GM12878 (cell line): Measurements from ENCODE around the gene TMEM232.

Experiments
- BCL3 ChIP-seq: IDR thresholded peaks from 2 replicates; pipeline ENCODE4 v1.6.1; 2011; ENCODE audit warnings: borderline replicate concordance, low read depth, mild to moderate bottlenecking, moderate library complexity, low read length; ENCODE audit not compliant: insufficient read depth, poor library complexity, severe bottlenecking
- BHLHE40 ChIP-seq, 2 experiments: fragments of 450-650 bp in 1 of 2; IDR thresholded peaks; 2 replicates each; pipeline ENCODE4 v1.6.1; 2011 to 2017; ENCODE audit warnings: low read depth in 2 of 2, borderline replicate concordance in 1 of 2, improper control_type of control experiment in 1 of 2, low read length in 1 of 2, mild to moderate bottlenecking in 1 of 2
- CHD2 ChIP-seq: IDR thresholded peaks from 2 replicates; pipeline ENCODE4 v1.6.1; 2011; ENCODE audit warnings: low read depth, low read length, improper control_type of control experiment, borderline replicate concordance
- CTCF ChIP-seq, 3 experiments: IDR thresholded peaks in 2 of 3; conservative IDR thresholded peaks in 1 of 3; 2 replicates each; pipeline ENCODE4 v1.5.1; 2011; ENCODE audit warnings: low read depth in 3 of 3, low read length in 3 of 3, mild to moderate bottlenecking in 3 of 3, control low read depth in 2 of 3, moderate library complexity in 2 of 3, inconsistent platforms in 1 of 3, mixed read lengths in 1 of 3; ENCODE audit not compliant: control insufficient read depth in 2 of 3, insufficient read depth in 1 of 3; ENCODE audit errors: extremely low read depth in 1 of 3
- GABPA ChIP-seq: IDR thresholded peaks from 2 replicates; pipeline ENCODE4 v1.6.1; 2014; ENCODE audit warnings: antibody characterized with exemption, low read depth, mild to moderate bottlenecking, inconsistent platforms
- HSF1 ChIP-seq: fragments of 150-350 bp; IDR thresholded peaks from 2 replicates; pipeline ENCODE4 v1.6.1; 2014; ENCODE audit warnings: mild to moderate bottlenecking, low read depth, low read length
- KDM1A ChIP-seq: fragments of 200-600 bp; sonication (generic); IDR thresholded peaks from 2 replicates; pipeline ENCODE4 v1.6.1; 2016; ENCODE audit warnings: borderline replicate concordance
- NFXL1 ChIP-seq: fragments of 450-650 bp; IDR thresholded peaks from 2 replicates; pipeline ENCODE4 v1.6.1; 2017; ENCODE audit warnings: antibody characterized with exemption, mild to moderate bottlenecking, borderline replicate concordance
- PAX8 ChIP-seq: fragments of 450-650 bp; IDR thresholded peaks from 2 replicates; pipeline ENCODE4 v1.6.1; 2017; ENCODE audit warnings: mild to moderate bottlenecking, moderate library complexity
- POLR2A ChIP-seq: IDR thresholded peaks from 2 replicates; pipeline ENCODE4 v1.6.1; 2011; ENCODE audit warnings: low read depth, mild to moderate bottlenecking, low read length
- RAD21 ChIP-seq: IDR thresholded peaks from 2 replicates; pipeline ENCODE4 v1.6.1; 2011; ENCODE audit warnings: mild to moderate bottlenecking, low read depth, low read length, moderate library complexity; ENCODE audit not compliant: insufficient read depth
- RELB ChIP-seq: fragments of 450-650 bp; IDR thresholded peaks from 2 replicates; pipeline ENCODE4 v1.6.1; 2017; ENCODE audit warnings: low read depth, mild to moderate bottlenecking, moderate library complexity
- SP1 ChIP-seq: IDR thresholded peaks from one replicate; pipeline ENCODE4 v1.6.1; 2011; ENCODE audit warnings: low read depth, low read length
- YBX1 ChIP-seq: fragments of 450-650 bp; IDR thresholded peaks from 2 replicates; pipeline ENCODE4 v1.6.1; 2016; ENCODE audit warnings: antibody characterized with exemption

- TF ChIP-seq POLR2A (no peak), GABPA (no peak), SP1 (no peak), PAX8 (no peak), BCL3 (no peak), CHD2 (no peak), RAD21 (no peak), HSF1 (no peak), BHLHE40 (IDR thresholded peaks at IDR 0.05; ENCODE audit: borderline replicate concordance in 1 of 2, low read depth in 2 of 2, low read length in 1 of 2) (no peak), CTCF (IDR thresholded peaks at IDR 0.05 in 2 of 3, conservative IDR thresholded peaks at IDR 0.05 in 1 of 3; ENCODE audit: control insufficient read depth in 2 of 3, extremely low read depth in 1 of 3, insufficient read depth in 1 of 3, low read depth in 3 of 3, low read length in 3 of 3) (no peak), NFXL1 (no peak), YBX1 (no peak), KDM1A (no peak), RELB (no peak)
Measured at GRCh38 chr5:110413856-110414255, 312.6 kb downstream of the TMEM232 start.
